SK-N-SH (cell line): ENCODE data around the gene NBEA. TPM values are rescaled to one million over a fixed set of nuclear protein-coding genes. Genes with fewer than 3 reads are reported as not detected.
"Not testable (repeated sequence)": the region's sequence is repeated elsewhere in the genome, so short reads cannot be mapped to it uniquely, and the experiment has no call there.

Source experiments
- CTCF ChIA-PET: fragments of 300-600, 350-600 bp; formaldehyde crosslinking; extraction: SDS; loops from one replicate; lab custom pipeline; 2021; lab: Yijun Ruan, JAX
- POLR2A ChIA-PET: fragments of 350-600 bp; sonication (Branson Sonifier 250); formaldehyde crosslinking; extraction: SDS; loops from one replicate; lab custom pipeline; 2020; ENCODE audit warnings: antibody characterized with exemption, inconsistent platforms; lab: Yijun Ruan, JAX
- DNase-seq: peaks from one replicate; pipeline ENCODE4 v3.0.0; 2012
- H2AFZ ChIP-seq: fragments of 200-600 bp; sonication (generic); 2 replicates; pipeline ENCODE4 v1.8.1; 2016; ENCODE audit warnings: antibody characterized with exemption, mild to moderate bottlenecking, low read depth
- H3F3A ChIP-seq: fragments of 200-600 bp; sonication (generic); replicated peaks from 2 replicates; pipeline ENCODE3; 2016; ENCODE audit warnings: antibody characterized with exemption, mild to moderate bottlenecking; ENCODE audit not compliant: insufficient read depth
- H3K27ac ChIP-seq, 2 experiments: fragments of 200-500 bp in 1 of 2; fragments of 200-600 bp in 1 of 2; sonication (Bioruptor generic) in 1 of 2; sonication (generic), shearing (Covaris generic) in 1 of 2; 2 replicates each; pipeline versions ENCODE4 v1.5.1 to v1.6.1; 2014 to 2016; ENCODE audit warnings: low read depth in 2 of 2, inconsistent platforms in 1 of 2, low read length in 1 of 2, mild to moderate bottlenecking in 1 of 2, mixed read lengths in 1 of 2
- H3K27me3 ChIP-seq: fragments of 200-600 bp; sonication (generic), shearing (Covaris generic); 2 replicates; pipeline ENCODE4 v1.6.1; 2016; ENCODE audit warnings: mixed run types; ENCODE audit not compliant: insufficient read depth
- H3K36me3 ChIP-seq, 2 experiments: fragments of 200-500 bp in 1 of 2; fragments of 200-600 bp in 1 of 2; sonication (Bioruptor generic) in 1 of 2; sonication (generic) in 1 of 2; replicated peaks in 1 of 2; 2 replicates each; pipeline versions ENCODE3 to v1.5.1; 2014 to 2016; ENCODE audit warnings: low read length in 1 of 2, mild to moderate bottlenecking in 1 of 2; ENCODE audit not compliant: insufficient read depth in 2 of 2, control insufficient read depth in 1 of 2
- H3K4me1 ChIP-seq, 2 experiments: fragments of 200-500 bp in 1 of 2; fragments of 200-600 bp in 1 of 2; sonication (Bioruptor generic) in 1 of 2; sonication (generic), shearing (Covaris generic) in 1 of 2; 2 replicates each; pipeline versions ENCODE4 v1.5.1 to v1.6.1; 2014 to 2016; ENCODE audit warnings: low read depth in 1 of 2, low read length in 1 of 2, mixed run types in 1 of 2; ENCODE audit not compliant: insufficient read depth in 2 of 2, control insufficient read depth in 1 of 2
- H3K4me2 ChIP-seq: fragments of 200-600 bp; sonication (generic), shearing (Covaris generic); 2 replicates; pipeline ENCODE4 v1.6.1; 2017; ENCODE audit warnings: mixed run types
- H3K4me3 ChIP-seq, 2 experiments: fragments of 200-500 bp in 1 of 2; fragments of 200-600 bp in 1 of 2; sonication (Bioruptor generic) in 1 of 2; sonication (generic), shearing (Covaris generic) in 1 of 2; 2 replicates each; pipeline versions ENCODE4 v1.5.1 to v1.8.1; 2014 to 2016; ENCODE audit warnings: low read depth in 2 of 2, inconsistent platforms in 1 of 2, low read length in 1 of 2, mild to moderate bottlenecking in 1 of 2, mixed read lengths in 1 of 2, moderate library complexity in 1 of 2
- H3K79me2 ChIP-seq: fragments of 200-600 bp; sonication (generic); 2 replicates; pipeline ENCODE4 v1.8.1; 2017; ENCODE audit warnings: mild to moderate bottlenecking; ENCODE audit not compliant: insufficient read depth
- H3K9ac ChIP-seq: fragments of 200-600 bp; sonication (generic); 2 replicates; pipeline ENCODE4 v1.6.1; 2017; ENCODE audit warnings: mixed run types
- H3K9me2 ChIP-seq: fragments of 200-600 bp; sonication (generic); 2 replicates; pipeline ENCODE4 v1.6.1; 2017; ENCODE audit warnings: mixed run types
- H3K9me3 ChIP-seq: fragments of 200-600 bp; sonication (generic); 2 replicates; pipeline ENCODE4 v1.6.1; 2017; ENCODE audit warnings: mixed run types, mild to moderate bottlenecking, moderate library complexity
- H4K20me1 ChIP-seq: fragments of 200-600 bp; sonication (generic); 2 replicates; pipeline ENCODE4 v1.6.1; 2017; ENCODE audit warnings: mild to moderate bottlenecking, mixed run types; ENCODE audit not compliant: insufficient read depth
- ELF1 ChIP-seq: IDR thresholded peaks from 2 replicates; pipeline ENCODE4 v1.4.0; 2012
- EZH2phosphoT487 ChIP-seq: fragments of 200-600 bp; sonication (generic); IDR thresholded peaks from 2 replicates; pipeline ENCODE4 v1.6.1; 2017; ENCODE audit warnings: low read depth, mixed run types, mild to moderate bottlenecking, antibody characterized with exemption, moderate library complexity, borderline replicate concordance
- JUND ChIP-seq: IDR thresholded peaks from 2 replicates; pipeline ENCODE4 v1.4.0; 2012
- MEF2A ChIP-seq: IDR thresholded peaks from 2 replicates; pipeline ENCODE4 v1.4.0; 2012; ENCODE audit warnings: low read depth, borderline replicate concordance
- RAD21 ChIP-seq: IDR thresholded peaks from 2 replicates; pipeline ENCODE4 v1.6.1; 2012; ENCODE audit warnings: mild to moderate bottlenecking, low read length
- RCOR1 ChIP-seq: fragments of 150-350 bp; IDR thresholded peaks from 2 replicates; pipeline ENCODE4 v1.6.1; 2017; ENCODE audit warnings: antibody characterized with exemption, low read length
- SIN3A ChIP-seq: IDR thresholded peaks from 2 replicates; pipeline ENCODE4 v1.6.1; 2012; ENCODE audit warnings: low read depth, mild to moderate bottlenecking, low read length, moderate library complexity, borderline replicate concordance
- SMC3 ChIP-seq: IDR thresholded peaks from 2 replicates; pipeline ENCODE4 v1.6.1; 2012; ENCODE audit warnings: low read depth, low read length, improper control_type of control experiment
- TEAD4 ChIP-seq: IDR thresholded peaks from 2 replicates; pipeline ENCODE4 v1.4.0; 2012; ENCODE audit warnings: mild to moderate bottlenecking, borderline replicate concordance; ENCODE audit not compliant: insufficient read depth
- YY1 ChIP-seq: IDR thresholded peaks from 2 replicates; pipeline ENCODE4 v1.4.0; 2012; ENCODE audit warnings: low read depth, mild to moderate bottlenecking
- WGBS: methylation state at CpG from one replicate; pipeline ENCODE4 v1.1.6; 2017; ENCODE audit warnings: low lambda C conversion rate; 5-methylcytosine and 5-hydroxymethylcytosine counted together
- polyA plus RNA-seq, 3 experiments: library from polyadenylated mRNA; depleted of rRNA; stranded (reverse); fragments of >200 nt; gene quantifications; 2 replicates each; pipeline ENCODE4 v1.2.3, GENCODE V29; 2012
- TF ChIP-seq, protein P1 (sequence below): IDR thresholded peaks from 2 replicates; pipeline ENCODE4; 2012
- TF ChIP-seq, protein P2 (sequence below): fragments of 200-600 bp; sonication (generic); IDR thresholded peaks from 2 replicates; pipeline ENCODE4 v1.6.1; 2017; ENCODE audit warnings: antibody characterized with exemption, mild to moderate bottlenecking, moderate library complexity
- TF ChIP-seq, protein P3 (sequence below): fragments of 150-350 bp; IDR thresholded peaks from 2 replicates; pipeline ENCODE4 v1.6.1; 2017; ENCODE audit warnings: antibody characterized with exemption, low read length, low read depth, borderline replicate concordance

The NBEA gene
- polyA plus RNA-seq, 1 of the 3 experiments (the other 2 are of a cell fraction): 12.3 TPM

DNA sequence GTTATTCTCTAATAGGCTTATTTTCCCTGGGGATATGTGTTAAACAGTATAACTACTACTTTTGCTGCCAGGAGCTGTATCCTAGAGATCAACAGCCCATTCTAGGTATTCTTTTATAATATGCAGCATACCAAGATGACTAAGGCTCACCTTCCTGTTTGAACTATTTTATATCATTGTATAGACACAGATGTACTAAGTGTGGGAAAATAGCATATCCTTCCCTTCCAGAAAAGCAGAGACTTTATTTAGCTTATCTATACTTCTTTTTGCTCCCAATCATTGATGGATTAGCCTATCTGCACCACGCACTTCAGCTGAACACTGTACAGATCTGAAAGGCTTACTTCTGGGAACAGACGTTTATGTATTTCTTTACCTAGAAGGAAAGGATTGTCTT, 451.8 kb downstream of the NBEA start:
- Histone ChIP-seq H3K4me3 (no peak overlapping the region), H2AFZ (no peak overlapping the region; the same call in 1 of the 2 replicates), H3K9me3 (no peaks in the 10 kb centered on the region), H4K20me1 (no peaks in the 10 kb centered on the region), H3K9ac (no peak overlapping the region), H3F3A (no peaks in the 10 kb centered on the region), H3K36me3 (no peaks in the 10 kb centered on the region), H3K79me2 (no peaks in the 10 kb centered on the region), H3K4me2 (no peak overlapping the region), H3K27me3 (no peaks in the 10 kb centered on the region), H3K4me1 (peaks cover 0 to 11% of the 10 kb centered on the region in 2 experiments), H3K27ac (peak overlapping the region in 1 of 2 experiments; percentile 67; a peak in 2 of 4 replicates), H3K9me2 (no peaks in the 10 kb centered on the region)
- TF ChIP-seq RCOR1: no peak
- no peak for TF ChIP-seq ELF1
- no peak for TF ChIP-seq SIN3A
- no peak for TF ChIP-seq SMC3
- TF ChIP-seq TEAD4: no peak
- TF ChIP-seq YY1: no peak
- no peak for TF ChIP-seq RAD21
- TF ChIP-seq EZH2phosphoT487: no peak
- no peak for TF ChIP-seq JUND
- TF ChIP-seq, protein P1, sequence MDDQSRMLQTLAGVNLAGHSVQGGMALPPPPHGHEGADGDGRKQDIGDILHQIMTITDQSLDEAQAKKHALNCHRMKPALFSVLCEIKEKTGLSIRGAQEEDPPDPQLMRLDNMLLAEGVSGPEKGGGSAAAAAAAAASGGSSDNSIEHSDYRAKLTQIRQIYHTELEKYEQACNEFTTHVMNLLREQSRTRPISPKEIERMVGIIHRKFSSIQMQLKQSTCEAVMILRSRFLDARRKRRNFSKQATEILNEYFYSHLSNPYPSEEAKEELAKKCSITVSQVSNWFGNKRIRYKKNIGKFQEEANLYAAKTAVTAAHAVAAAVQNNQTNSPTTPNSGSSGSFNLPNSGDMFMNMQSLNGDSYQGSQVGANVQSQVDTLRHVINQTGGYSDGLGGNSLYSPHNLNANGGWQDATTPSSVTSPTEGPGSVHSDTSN: no peak
- TF ChIP-seq, protein P2, sequence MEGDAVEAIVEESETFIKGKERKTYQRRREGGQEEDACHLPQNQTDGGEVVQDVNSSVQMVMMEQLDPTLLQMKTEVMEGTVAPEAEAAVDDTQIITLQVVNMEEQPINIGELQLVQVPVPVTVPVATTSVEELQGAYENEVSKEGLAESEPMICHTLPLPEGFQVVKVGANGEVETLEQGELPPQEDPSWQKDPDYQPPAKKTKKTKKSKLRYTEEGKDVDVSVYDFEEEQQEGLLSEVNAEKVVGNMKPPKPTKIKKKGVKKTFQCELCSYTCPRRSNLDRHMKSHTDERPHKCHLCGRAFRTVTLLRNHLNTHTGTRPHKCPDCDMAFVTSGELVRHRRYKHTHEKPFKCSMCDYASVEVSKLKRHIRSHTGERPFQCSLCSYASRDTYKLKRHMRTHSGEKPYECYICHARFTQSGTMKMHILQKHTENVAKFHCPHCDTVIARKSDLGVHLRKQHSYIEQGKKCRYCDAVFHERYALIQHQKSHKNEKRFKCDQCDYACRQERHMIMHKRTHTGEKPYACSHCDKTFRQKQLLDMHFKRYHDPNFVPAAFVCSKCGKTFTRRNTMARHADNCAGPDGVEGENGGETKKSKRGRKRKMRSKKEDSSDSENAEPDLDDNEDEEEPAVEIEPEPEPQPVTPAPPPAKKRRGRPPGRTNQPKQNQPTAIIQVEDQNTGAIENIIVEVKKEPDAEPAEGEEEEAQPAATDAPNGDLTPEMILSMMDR: no peak
- no peak for TF ChIP-seq MEF2A
- TF ChIP-seq, protein P3, sequence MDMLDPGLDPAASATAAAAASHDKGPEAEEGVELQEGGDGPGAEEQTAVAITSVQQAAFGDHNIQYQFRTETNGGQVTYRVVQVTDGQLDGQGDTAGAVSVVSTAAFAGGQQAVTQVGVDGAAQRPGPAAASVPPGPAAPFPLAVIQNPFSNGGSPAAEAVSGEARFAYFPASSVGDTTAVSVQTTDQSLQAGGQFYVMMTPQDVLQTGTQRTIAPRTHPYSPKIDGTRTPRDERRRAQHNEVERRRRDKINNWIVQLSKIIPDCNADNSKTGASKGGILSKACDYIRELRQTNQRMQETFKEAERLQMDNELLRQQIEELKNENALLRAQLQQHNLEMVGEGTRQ: no peak
- POLR2A ChIA-PET: no interaction called here
- WGBS: 58% methylated on average over 2 of the region's 2 CpGs
- no peak for DNase-seq
- CTCF ChIA-PET: interaction anchor here (0.7 kb wide), 1 partner anchor 412 kb away, joined by 3 read pairs; no protein-coding TSS in a partner anchor

DNA sequence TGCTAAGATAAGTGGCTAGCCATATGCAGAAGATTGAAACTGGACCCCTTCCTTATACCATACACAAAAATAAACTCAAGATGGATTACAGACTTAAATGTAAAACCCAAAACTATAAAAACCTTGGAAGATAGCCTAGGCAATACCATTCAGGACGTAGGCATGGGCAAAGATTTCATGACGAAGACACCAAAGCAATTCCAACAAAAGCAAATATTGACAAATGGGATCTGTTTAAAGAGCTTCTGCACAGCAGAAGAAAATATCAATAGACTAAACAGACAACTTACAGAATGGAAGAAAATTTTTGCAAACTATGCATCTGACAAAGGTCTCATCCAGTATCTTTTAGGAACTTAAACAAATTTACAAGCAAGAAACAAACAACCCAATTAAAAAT, 466.2 kb downstream of the NBEA start:
- 94% methylated on average over 2 of the region's 2 CpGs for WGBS
- H3K9me2 ChIP-seq, H3K9ac ChIP-seq, H3K9me3 ChIP-seq, H2AFZ ChIP-seq, H3K4me3 ChIP-seq, H3K27me3 ChIP-seq, H3F3A ChIP-seq, H4K20me1 ChIP-seq, H3K27ac ChIP-seq, CTCF ChIA-PET, POLR2A ChIA-PET, H3K36me3 ChIP-seq, DNase-seq, H3K4me1 ChIP-seq, H3K4me2 ChIP-seq, H3K79me2 ChIP-seq: not testable (repeated sequence)
